ENCODE results near the gene PIP4K2C. TPM values are rescaled to one million over a fixed set of nuclear protein-coding genes. Genes with fewer than 3 reads are reported as not detected.
A peak's percentile ranks its signal among the peaks of the same experiment; 100 is the strongest.

The PIP4K2C gene
- total RNA-seq, 1 experiment from 2014 or later = 37.1 TPM

DNA sequence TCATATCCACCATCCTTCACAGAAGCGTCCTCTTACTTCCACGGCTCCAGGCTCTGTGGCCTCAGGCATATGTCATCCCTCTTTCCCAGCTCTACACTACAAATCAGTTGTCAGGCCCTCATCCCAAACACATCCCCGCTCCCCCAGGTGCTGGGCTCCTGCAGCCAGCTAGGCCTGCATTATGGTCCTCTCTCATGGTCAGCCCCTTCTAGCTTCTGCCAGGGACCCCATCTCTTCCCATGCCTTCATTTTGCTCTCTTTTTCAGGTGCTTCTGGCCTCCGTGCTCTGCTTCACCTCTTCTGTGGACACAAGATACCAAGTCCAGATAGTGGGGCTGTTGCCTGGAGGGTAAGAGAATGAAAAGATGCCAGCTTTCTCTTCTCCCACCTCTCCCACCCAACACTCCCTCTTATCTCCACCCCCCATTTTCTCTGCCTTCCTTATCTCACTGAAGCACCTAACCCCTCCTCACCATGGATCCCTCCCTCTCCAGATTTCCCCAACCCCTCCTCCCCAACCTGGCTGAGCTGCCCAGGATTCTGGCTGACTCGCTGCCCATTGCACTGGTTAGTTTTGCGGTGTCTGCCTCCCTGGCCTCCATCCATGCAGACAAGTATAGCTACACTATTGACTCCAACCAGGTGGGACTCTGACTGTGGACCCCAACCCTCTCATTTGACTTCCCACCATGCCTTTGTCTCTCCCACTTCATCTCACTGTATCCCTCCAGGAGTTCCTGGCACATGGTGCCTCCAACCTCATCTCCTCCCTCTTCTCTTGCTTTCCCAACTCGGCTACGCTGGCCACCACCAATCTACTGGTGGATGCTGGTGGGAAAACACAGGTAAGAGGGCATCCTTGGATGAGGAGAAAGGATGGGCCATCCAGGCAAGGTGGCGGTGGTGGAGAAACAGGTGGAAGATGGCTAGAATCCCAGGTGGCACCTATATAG, 31.6 kb downstream of the PIP4K2C start:
- no peak overlapping the region for H2BK120ac ChIP-seq (ENCODE audit: low read depth, low read length, poor library complexity, severe bottlenecking)
- no CpG with 5 or more reads among the region's 9 CpGs for WGBS (ENCODE audit: extremely low coverage, insufficient read length, low lambda C conversion rate)
- Mint-ChIP-seq H3K4me1 (peaks cover 26 to 40% of the 10 kb centered on the region in 2 experiments), H3K27ac (no peak overlapping the region), H3K9me3 (peaks cover 0 to 5% of the 10 kb centered on the region in 2 experiments; a peak in 3 of 5 replicates), H3K36me3 (ENCODE audit: insufficient read depth in 1 of 3, low read depth in 3 of 3) (peaks cover 0 to 6% (median 0%) of the 10 kb centered on the region in 3 experiments; a peak in 4 of 7 replicates), H3K4me3 (peak overlapping the region in 1 of 2 experiments; percentile 83; a peak in 3 of 5 replicates), H3K27me3 (ENCODE audit: low read depth) (peaks cover 98% of the 10 kb centered on the region)
- H4K20me1 ChIP-seq (ENCODE audit: control insufficient read depth, insufficient read depth, insufficient read length) = no peaks in the 10 kb centered on the region
- H3K4me2 ChIP-seq (ENCODE audit: insufficient read depth, insufficient read length, low read length) = peak overlapping the region; percentile 75
- TF ChIP-seq, protein P1, sequence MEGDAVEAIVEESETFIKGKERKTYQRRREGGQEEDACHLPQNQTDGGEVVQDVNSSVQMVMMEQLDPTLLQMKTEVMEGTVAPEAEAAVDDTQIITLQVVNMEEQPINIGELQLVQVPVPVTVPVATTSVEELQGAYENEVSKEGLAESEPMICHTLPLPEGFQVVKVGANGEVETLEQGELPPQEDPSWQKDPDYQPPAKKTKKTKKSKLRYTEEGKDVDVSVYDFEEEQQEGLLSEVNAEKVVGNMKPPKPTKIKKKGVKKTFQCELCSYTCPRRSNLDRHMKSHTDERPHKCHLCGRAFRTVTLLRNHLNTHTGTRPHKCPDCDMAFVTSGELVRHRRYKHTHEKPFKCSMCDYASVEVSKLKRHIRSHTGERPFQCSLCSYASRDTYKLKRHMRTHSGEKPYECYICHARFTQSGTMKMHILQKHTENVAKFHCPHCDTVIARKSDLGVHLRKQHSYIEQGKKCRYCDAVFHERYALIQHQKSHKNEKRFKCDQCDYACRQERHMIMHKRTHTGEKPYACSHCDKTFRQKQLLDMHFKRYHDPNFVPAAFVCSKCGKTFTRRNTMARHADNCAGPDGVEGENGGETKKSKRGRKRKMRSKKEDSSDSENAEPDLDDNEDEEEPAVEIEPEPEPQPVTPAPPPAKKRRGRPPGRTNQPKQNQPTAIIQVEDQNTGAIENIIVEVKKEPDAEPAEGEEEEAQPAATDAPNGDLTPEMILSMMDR (conservative IDR thresholded peaks at IDR 0.05) = no peak
- H2AFZ ChIP-seq (ENCODE audit: low read length) = no peak overlapping the region
- H3K79me2 ChIP-seq (ENCODE audit: insufficient read depth, low read length) = no peaks in the 10 kb centered on the region
- no peak overlapping the region for H3T11ph ChIP-seq (ENCODE audit: low read length)
- H2BK5ac ChIP-seq (ENCODE audit: insufficient read length, low read length) = no peak overlapping the region
- no peak for DNase-seq
- no peak overlapping the region for H3K9ac ChIP-seq (ENCODE audit: extremely low read depth, insufficient read length, low read length)
- H3K23ac ChIP-seq (ENCODE audit: insufficient read length, low read depth, low read length) = no peak overlapping the region
- H3K4ac ChIP-seq (ENCODE audit: low read depth, low read length) = no peak overlapping the region
- no peaks in the 10 kb centered on the region for H3K9me3 ChIP-seq (ENCODE audit: control insufficient read depth, low read depth, low read length)
- H2BK20ac ChIP-seq (ENCODE audit: low read depth, low read length, poor library complexity, severe bottlenecking) = no peak overlapping the region
- no peak overlapping the region for H4K91ac ChIP-seq (ENCODE audit: insufficient read length, low read depth, low read length)
- H3K56ac ChIP-seq (ENCODE audit: insufficient read length, low read depth, low read length) = no peak overlapping the region
- H2BK15ac ChIP-seq (ENCODE audit: low read depth, low read length) = no peak overlapping the region
- no peaks in the 10 kb centered on the region for H3K79me1 ChIP-seq (ENCODE audit: insufficient read depth, low read depth, low read length, poor library complexity, severe bottlenecking)
- H3K14ac ChIP-seq (ENCODE audit: insufficient read depth, low read length) = no peak overlapping the region
- peaks cover 14% of the 10 kb centered on the region for H3K23me2 ChIP-seq (ENCODE audit: insufficient read length, low read depth, low read length, poor library complexity, severe bottlenecking)
- peaks cover 95% of the 10 kb centered on the region for H3K27me3 ChIP-seq (ENCODE audit: insufficient read depth, low read length)
- no peak overlapping the region for H2AK5ac ChIP-seq (ENCODE audit: insufficient read length, low read length)
- no peak overlapping the region for H4K5ac ChIP-seq (ENCODE audit: insufficient read length, low read depth, low read length)
- no peak overlapping the region for H4K8ac ChIP-seq (replicated peaks; ENCODE audit: insufficient read length, low read depth, low read length)
- H3K4me1 ChIP-seq (ENCODE audit: insufficient read depth, low read length) = no peaks in the 10 kb centered on the region
- H3K27ac ChIP-seq (ENCODE audit: insufficient read length, low read depth, low read length) = no peak overlapping the region
- H3K18ac ChIP-seq (ENCODE audit: insufficient read length, low read depth, low read length) = no peak overlapping the region
- H2BK12ac ChIP-seq (ENCODE audit: insufficient read length, low read depth, low read length) = no peak overlapping the region

Data from H9 (cell line).